Glutamatergic neuron (in vitro differentiated cells): ENCODE results near the gene GMDS. TPM values are rescaled to one million over a fixed set of nuclear protein-coding genes. Genes with fewer than 3 reads are reported as not detected.
A peak's percentile ranks its signal among the peaks of the same experiment; 100 is the strongest.

ENCODE experiments used
- DNase-seq: peaks from one replicate; pipeline ENCODE4 v3.0.0; 2022
- H3K27ac Mint-ChIP-seq: one replicate; pipeline ENCODE4 v1.8.0; 2020; ENCODE audit warnings: mild to moderate bottlenecking, mixed read lengths, inconsistent platforms; ENCODE audit not compliant: unreplicated experiment
- H3K27me3 Mint-ChIP-seq: one replicate; pipeline ENCODE4 v1.8.0; 2020; ENCODE audit warnings: mild to moderate bottlenecking, moderate library complexity, mixed read lengths, inconsistent platforms; ENCODE audit not compliant: unreplicated experiment
- H3K36me3 Mint-ChIP-seq: one replicate; pipeline ENCODE4 v1.8.0; 2020; ENCODE audit warnings: mild to moderate bottlenecking, mixed read lengths, inconsistent platforms; ENCODE audit not compliant: unreplicated experiment
- H3K4me1 Mint-ChIP-seq: one replicate; pipeline ENCODE4 v1.8.0; 2020; ENCODE audit warnings: mild to moderate bottlenecking, low read depth, mixed read lengths, inconsistent platforms; ENCODE audit not compliant: unreplicated experiment
- H3K4me3 Mint-ChIP-seq: one replicate; pipeline ENCODE4 v1.8.0; 2020; ENCODE audit warnings: mild to moderate bottlenecking, mixed read lengths, inconsistent platforms; ENCODE audit not compliant: unreplicated experiment
- H3K9me3 Mint-ChIP-seq: one replicate; pipeline ENCODE4 v1.8.0; 2020; ENCODE audit warnings: mild to moderate bottlenecking, moderate library complexity, mixed read lengths, inconsistent platforms; ENCODE audit not compliant: unreplicated experiment
- total RNA-seq: library from RNA; stranded (reverse); fragmentation: NEBNext Ultra II Directional; extraction: Animal tissue kit (Norgen Biotek cat#: 25700); gene quantifications from one replicate; pipeline ENCODE4 v1.2.1, GENCODE V29; 2021; ENCODE audit not compliant: unreplicated experiment
- TF ChIP-seq, protein P1 (sequence below): fragments of 200-600 bp; sonication (generic); IDR thresholded peaks from one replicate; pipeline ENCODE4 v1.5.0; 2021; ENCODE audit not compliant: partially characterized antibody, unreplicated experiment

GMDS gene
- total RNA-seq, 1 donor from 2014 or later: 8.9 TPM

GRCh38 chr6:2109796-2110195 lies 135.6 kb downstream of the GMDS start:
- TF ChIP-seq, protein P1, sequence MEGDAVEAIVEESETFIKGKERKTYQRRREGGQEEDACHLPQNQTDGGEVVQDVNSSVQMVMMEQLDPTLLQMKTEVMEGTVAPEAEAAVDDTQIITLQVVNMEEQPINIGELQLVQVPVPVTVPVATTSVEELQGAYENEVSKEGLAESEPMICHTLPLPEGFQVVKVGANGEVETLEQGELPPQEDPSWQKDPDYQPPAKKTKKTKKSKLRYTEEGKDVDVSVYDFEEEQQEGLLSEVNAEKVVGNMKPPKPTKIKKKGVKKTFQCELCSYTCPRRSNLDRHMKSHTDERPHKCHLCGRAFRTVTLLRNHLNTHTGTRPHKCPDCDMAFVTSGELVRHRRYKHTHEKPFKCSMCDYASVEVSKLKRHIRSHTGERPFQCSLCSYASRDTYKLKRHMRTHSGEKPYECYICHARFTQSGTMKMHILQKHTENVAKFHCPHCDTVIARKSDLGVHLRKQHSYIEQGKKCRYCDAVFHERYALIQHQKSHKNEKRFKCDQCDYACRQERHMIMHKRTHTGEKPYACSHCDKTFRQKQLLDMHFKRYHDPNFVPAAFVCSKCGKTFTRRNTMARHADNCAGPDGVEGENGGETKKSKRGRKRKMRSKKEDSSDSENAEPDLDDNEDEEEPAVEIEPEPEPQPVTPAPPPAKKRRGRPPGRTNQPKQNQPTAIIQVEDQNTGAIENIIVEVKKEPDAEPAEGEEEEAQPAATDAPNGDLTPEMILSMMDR: no peak
- H3K36me3 Mint-ChIP-seq: peaks cover 9% of the 10 kb centered on the region
- no peak overlapping the region for H3K4me3 Mint-ChIP-seq
- peaks cover 18% of the 10 kb centered on the region for H3K4me1 Mint-ChIP-seq
- no peak overlapping the region for H3K27ac Mint-ChIP-seq
- DNase-seq: no peak
- H3K9me3 Mint-ChIP-seq: no peaks in the 10 kb centered on the region
- no peaks in the 10 kb centered on the region for H3K27me3 Mint-ChIP-seq

GRCh38 chr6:2108700-2109306 lies 136.6 kb downstream of the GMDS start:
- H3K27ac Mint-ChIP-seq: peak overlapping the region; percentile 4
- no peaks in the 10 kb centered on the region for H3K9me3 Mint-ChIP-seq
- peaks cover 9% of the 10 kb centered on the region for H3K36me3 Mint-ChIP-seq
- H3K4me3 Mint-ChIP-seq: no peak overlapping the region
- H3K4me1 Mint-ChIP-seq: peaks cover 24% of the 10 kb centered on the region
- TF ChIP-seq, protein P1: no peak
- DNase-seq: no peak
- no peaks in the 10 kb centered on the region for H3K27me3 Mint-ChIP-seq

DNA sequence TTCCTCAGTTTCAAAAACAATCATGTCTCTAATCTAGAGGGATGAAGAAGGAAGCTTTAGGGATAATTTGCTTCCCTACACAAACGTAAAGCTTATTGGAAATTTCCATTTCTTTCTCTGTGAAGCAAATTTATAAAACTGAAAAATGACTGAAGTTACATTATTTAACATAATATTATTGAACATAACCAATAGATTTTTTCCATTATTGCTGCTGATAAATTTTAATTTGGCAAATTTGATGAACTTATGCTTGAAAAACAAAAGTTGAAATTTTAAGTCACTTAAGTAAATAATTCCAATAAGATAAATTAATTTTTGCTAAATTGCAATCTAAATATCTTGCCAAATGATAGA lies 140.9 kb downstream of the GMDS start:
- Mint-ChIP-seq H3K27me3 (no peaks in the 10 kb centered on the region), H3K9me3 (no peaks in the 10 kb centered on the region), H3K27ac (no peak overlapping the region), H3K36me3 (no peaks in the 10 kb centered on the region), H3K4me3 (no peak overlapping the region), H3K4me1 (peaks cover 17% of the 10 kb centered on the region)
- TF ChIP-seq, protein P1: no peak
- DNase-seq: no peak

GRCh38 chr6:2103765-2104523 lies 141.5 kb downstream of the GMDS start:
- DNase-seq: no peak
- H3K27ac Mint-ChIP-seq: no peak overlapping the region
- H3K36me3 Mint-ChIP-seq: no peaks in the 10 kb centered on the region
- H3K27me3 Mint-ChIP-seq: no peaks in the 10 kb centered on the region
- peaks cover 14% of the 10 kb centered on the region for H3K4me1 Mint-ChIP-seq
- TF ChIP-seq, protein P1: peak; percentile 42
- H3K9me3 Mint-ChIP-seq: no peaks in the 10 kb centered on the region
- H3K4me3 Mint-ChIP-seq: no peak overlapping the region

GRCh38 chr6:2102966-2103365 lies 142.4 kb downstream of the GMDS start:
- no peaks in the 10 kb centered on the region for H3K27me3 Mint-ChIP-seq
- H3K9me3 Mint-ChIP-seq: no peaks in the 10 kb centered on the region
- peaks cover 8% of the 10 kb centered on the region for H3K4me1 Mint-ChIP-seq
- no peaks in the 10 kb centered on the region for H3K36me3 Mint-ChIP-seq
- TF ChIP-seq, protein P1: no peak
- no peak overlapping the region for H3K27ac Mint-ChIP-seq
- H3K4me3 Mint-ChIP-seq: no peak overlapping the region
- no peak for DNase-seq
